OCI-LY3 (cell line): ENCODE measurements around the gene S100A10.
A peak's percentile ranks its signal among the peaks of the same experiment; 100 is the strongest.

Experiments
- H2AFZ ChIP-seq: fragments of 200-600, 300-600 bp; shearing (Covaris generic); 2 replicates; pipeline ENCODE4 v1.6.0; 2014; ENCODE audit warnings: antibody characterized with exemption, low read depth, low read length
- H3K27ac ChIP-seq: fragments of 200-600, 300-600 bp; sonication (generic); 2 replicates; pipeline ENCODE4 v1.5.1; 2014; ENCODE audit warnings: mild to moderate bottlenecking, low read length, moderate library complexity, mixed read lengths
- H3K27me3 ChIP-seq: fragments of 200-600, 300-600 bp; sonication (generic); 2 replicates; pipeline ENCODE4 v1.6.1; 2014; ENCODE audit warnings: low read depth, low read length, mixed read lengths
- H3K36me3 ChIP-seq: fragments of 200-600, 300-600 bp; sonication (generic); replicated peaks from 2 replicates; pipeline ENCODE3; 2014; ENCODE audit warnings: low read depth, low read length, mixed read lengths
- H3K4me1 ChIP-seq: fragments of 300-600, 200-600 bp; sonication (generic); 2 replicates; pipeline ENCODE4 v1.6.1; 2014; ENCODE audit warnings: low read length, mixed read lengths
- H3K4me2 ChIP-seq: fragments of 200-600, 300-600 bp; sonication (generic); 2 replicates; pipeline ENCODE4 v1.6.1; 2014; ENCODE audit warnings: low read length, mixed read lengths
- H3K4me3 ChIP-seq: fragments of 300-600, 200-600 bp; sonication (generic); 2 replicates; pipeline ENCODE4 v1.5.1; 2014; ENCODE audit warnings: antibody characterized with exemption, mild to moderate bottlenecking, low read length, moderate library complexity
- H3K79me2 ChIP-seq: fragments of 300-600, 200-600 bp; shearing (Covaris generic); 2 replicates; pipeline ENCODE4 v1.6.1; 2014; ENCODE audit warnings: mild to moderate bottlenecking, low read length, mixed read lengths
- H3K9ac ChIP-seq: fragments of 300-600, 200-600 bp; shearing (Covaris generic); 2 replicates; pipeline ENCODE4 v1.6.0; 2014; ENCODE audit warnings: mild to moderate bottlenecking, low read length, moderate library complexity
- H3K9me3 ChIP-seq: fragments of 200-600, 300-600 bp; shearing (Covaris generic); 2 replicates; pipeline ENCODE4 v1.6.1; 2014; ENCODE audit warnings: low read length, mixed read lengths; ENCODE audit not compliant: insufficient read depth
- H4K20me1 ChIP-seq: fragments of 200-600, 300-600 bp; sonication (generic); 2 replicates; pipeline ENCODE4 v1.6.1; 2016; ENCODE audit warnings: low read length, mixed read lengths; ENCODE audit not compliant: insufficient read depth
- CTCF ChIP-seq: fragments of 200-600, 300-600 bp; sonication (generic); IDR thresholded peaks from 2 replicates; pipeline ENCODE4 v1.5.1; 2014; ENCODE audit warnings: antibody characterized with exemption, low read length, low read depth
- EZH2phosphoT487 ChIP-seq: fragments of 200-600 bp; shearing (Covaris generic); IDR thresholded peaks from 2 replicates; pipeline ENCODE4 v1.6.1; 2018; ENCODE audit warnings: antibody characterized with exemption, mixed run types, low read depth

S100A10 gene

GRCh38 chr1:151984313-151984956, 9.2 kb downstream of the S100A10 start:
- Histone ChIP-seq H2AFZ (no peak overlapping the region), H3K4me3 (peak overlapping the region; percentile 3), H3K4me2 (peak overlapping the region; percentile 58), H3K27me3 (peaks cover 62% of the 10 kb centered on the region), H3K4me1 (peaks cover 35% of the 10 kb centered on the region), H3K36me3 (peaks cover 45% of the 10 kb centered on the region), H3K9me3 (no peaks in the 10 kb centered on the region), H4K20me1 (peaks cover 32% of the 10 kb centered on the region), H3K27ac (peak overlapping the region; percentile 26), H3K9ac (no peak overlapping the region), H3K79me2 (no peaks in the 10 kb centered on the region)
- TF ChIP-seq EZH2phosphoT487 (no peak), CTCF (no peak)

GRCh38 chr1:151982300-151983005, 11.2 kb downstream of the S100A10 start:
- Histone ChIP-seq H3K4me3 (no peak overlapping the region), H2AFZ (no peak overlapping the region), H3K36me3 (peaks cover 45% of the 10 kb centered on the region), H3K9ac (no peak overlapping the region), H3K4me2 (no peak overlapping the region), H3K9me3 (no peaks in the 10 kb centered on the region), H4K20me1 (peaks cover 23% of the 10 kb centered on the region), H3K27ac (no peak overlapping the region), H3K27me3 (peaks cover 57% of the 10 kb centered on the region), H3K79me2 (no peaks in the 10 kb centered on the region), H3K4me1 (peaks cover 35% of the 10 kb centered on the region)
- no peak for TF ChIP-seq CTCF
- no peak for TF ChIP-seq EZH2phosphoT487

GRCh38 chr1:151981178-151981525, 12.5 kb downstream of the S100A10 start:
- Histone ChIP-seq H3K27me3 (peaks cover 61% of the 10 kb centered on the region), H3K79me2 (no peaks in the 10 kb centered on the region), H3K4me1 (peaks cover 25% of the 10 kb centered on the region), H4K20me1 (peaks cover 23% of the 10 kb centered on the region), H3K9me3 (no peaks in the 10 kb centered on the region), H3K4me2 (no peak overlapping the region), H3K27ac (no peak overlapping the region), H3K4me3 (no peak overlapping the region), H3K36me3 (peaks cover 41% of the 10 kb centered on the region), H2AFZ (no peak overlapping the region), H3K9ac (no peak overlapping the region)
- TF ChIP-seq CTCF (no peak), EZH2phosphoT487 (no peak)

- TF ChIP-seq CTCF (no peak), EZH2phosphoT487 (no peak)
Observed at GRCh38 chr1:151980287-151981177, 13.1 kb downstream of the S100A10 start.

More at GRCh38 chr1:151980287-151981177, 13.1 kb downstream of the S100A10 start:
- H3K9ac ChIP-seq = no peak overlapping the region
- no peaks in the 10 kb centered on the region for H3K79me2 ChIP-seq
- H3K4me1 ChIP-seq = peaks cover 21% of the 10 kb centered on the region
- H2AFZ ChIP-seq = no peak overlapping the region
- peaks cover 35% of the 10 kb centered on the region for H3K36me3 ChIP-seq
- H4K20me1 ChIP-seq = peaks cover 20% of the 10 kb centered on the region
- no peaks in the 10 kb centered on the region for H3K9me3 ChIP-seq
- no peak overlapping the region for H3K4me2 ChIP-seq
- H3K27ac ChIP-seq = no peak overlapping the region
- no peak overlapping the region for H3K4me3 ChIP-seq
- peaks cover 59% of the 10 kb centered on the region for H3K27me3 ChIP-seq
